ENCODE measurements around the gene SYNE3. TPM values are rescaled to one million over a fixed set of nuclear protein-coding genes. Genes with fewer than 3 reads are reported as not detected.

SYNE3 gene
- total RNA-seq, 3 donors from 2014 or later: 13.5 to 112 (median 22.0) TPM

- no peaks in the 10 kb centered on the region for H3K27me3 ChIP-seq
- intact Hi-C loops (cut with DNase I; ENCODE audit: low total_unique reads): loop anchor here (10.0 kb wide), 1 partner anchor 75 kb away; no protein-coding TSS in a partner anchor
- H3K9me3 ChIP-seq: no peaks in the 10 kb centered on the region
- H3K36me3 ChIP-seq: no peaks in the 10 kb centered on the region
- H3K27ac ChIP-seq: peak overlapping the region in 1 of 2 donors; percentile 93
- peaks cover 13 to 14% of the 10 kb centered on the region in 2 donors for H3K4me1 ChIP-seq
- no peak for DNase-seq (ENCODE audit: low spot score in 2 of 2)
- no peak overlapping the region for H3K4me3 ChIP-seq
- TF ChIP-seq POLR2A (IDR thresholded peaks at IDR 0.05) (no peak), CTCF (IDR thresholded peaks at IDR 0.05) (no peak), POLR2AphosphoS5 (IDR thresholded peaks at IDR 0.05) (peak; percentile 48 to 89 (median 61))
These were observed 3.2 kb upstream of the SYNE3 start for GRCh38 chr14:95519699-95520098.

- no peak for DNase-seq (ENCODE audit: low spot score in 2 of 2)
- intact Hi-C loops (cut with DNase I; ENCODE audit: low total_unique reads): loop anchor here (10.0 kb wide), 1 partner anchor 73 kb away; no protein-coding TSS in a partner anchor
- no peaks in the 10 kb centered on the region for H3K9me3 ChIP-seq
- no peaks in the 10 kb centered on the region for H3K27me3 ChIP-seq
- no peak overlapping the region for H3K4me3 ChIP-seq
- TF ChIP-seq POLR2AphosphoS5 (IDR thresholded peaks at IDR 0.05) (no peak), POLR2A (IDR thresholded peaks at IDR 0.05) (no peak), CTCF (IDR thresholded peaks at IDR 0.05) (no peak)
- H3K27ac ChIP-seq: peak overlapping the region; percentile 29 to 93
- no peaks in the 10 kb centered on the region for H3K36me3 ChIP-seq
- H3K4me1 ChIP-seq: peaks cover 11 to 19% of the 10 kb centered on the region in 2 donors
These were observed 1.7 kb upstream of the SYNE3 start for GRCh38 chr14:95518045-95518751.

GRCh38 chr14:95515596-95516552 is 576 bp downstream of the SYNE3 start:
- no peak for TF ChIP-seq POLR2A (IDR thresholded peaks at IDR 0.05)
- peak in 2 of 3 donors; percentile 32 to 33 for TF ChIP-seq CTCF (IDR thresholded peaks at IDR 0.05)
- peak in 1 of 3 donors; percentile 11 for TF ChIP-seq POLR2AphosphoS5 (IDR thresholded peaks at IDR 0.05)
- DNase-seq (ENCODE audit: low spot score in 2 of 2): peak in 1 of 2 donors; percentile 40
- Histone ChIP-seq H3K9me3 (no peaks in the 10 kb centered on the region), H3K27me3 (no peaks in the 10 kb centered on the region), H3K36me3 (no peaks in the 10 kb centered on the region), H3K4me1 (peaks cover 11 to 19% of the 10 kb centered on the region in 2 donors), H3K27ac (peak overlapping the region; percentile 79 to 93), H3K4me3 (peak overlapping the region; percentile 79 to 94 (median 81))
- intact Hi-C loops (cut with DNase I; ENCODE audit: low total_unique reads): loop anchor here (10.0 kb wide), 1 partner anchor 71 kb away; no protein-coding TSS in a partner anchor

- Histone ChIP-seq H3K36me3 (no peaks in the 10 kb centered on the region), H3K4me3 (peak overlapping the region; percentile 79 to 94 (median 81)), H3K27me3 (no peaks in the 10 kb centered on the region), H3K9me3 (no peaks in the 10 kb centered on the region), H3K27ac (peak overlapping the region; percentile 79 to 93), H3K4me1 (peaks cover 11 to 19% of the 10 kb centered on the region in 2 donors)
- TF ChIP-seq CTCF (IDR thresholded peaks at IDR 0.05) (no peak), POLR2AphosphoS5 (IDR thresholded peaks at IDR 0.05) (no peak), POLR2A (IDR thresholded peaks at IDR 0.05) (no peak)
- intact Hi-C loops (cut with DNase I; ENCODE audit: low total_unique reads): loop anchor here (10.0 kb wide), 1 partner anchor 70 kb away; no protein-coding TSS in a partner anchor
- no peak for DNase-seq (ENCODE audit: low spot score in 2 of 2)
These were observed 1.4 kb downstream of the SYNE3 start for GRCh38 chr14:95515080-95515489.

All from breast epithelium (tissue), 4 donors.